ENCODE measurements around the gene UNC5CL.

Gene UNC5CL, protein sequence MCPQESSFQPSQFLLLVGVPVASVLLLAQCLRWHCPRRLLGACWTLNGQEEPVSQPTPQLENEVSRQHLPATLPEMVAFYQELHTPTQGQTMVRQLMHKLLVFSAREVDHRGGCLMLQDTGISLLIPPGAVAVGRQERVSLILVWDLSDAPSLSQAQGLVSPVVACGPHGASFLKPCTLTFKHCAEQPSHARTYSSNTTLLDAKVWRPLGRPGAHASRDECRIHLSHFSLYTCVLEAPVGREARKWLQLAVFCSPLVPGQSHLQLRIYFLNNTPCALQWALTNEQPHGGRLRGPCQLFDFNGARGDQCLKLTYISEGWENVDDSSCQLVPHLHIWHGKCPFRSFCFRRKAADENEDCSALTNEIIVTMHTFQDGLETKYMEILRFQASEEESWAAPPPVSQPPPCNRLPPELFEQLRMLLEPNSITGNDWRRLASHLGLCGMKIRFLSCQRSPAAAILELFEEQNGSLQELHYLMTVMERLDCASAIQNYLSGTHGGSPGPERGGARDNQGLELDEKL

DNA sequence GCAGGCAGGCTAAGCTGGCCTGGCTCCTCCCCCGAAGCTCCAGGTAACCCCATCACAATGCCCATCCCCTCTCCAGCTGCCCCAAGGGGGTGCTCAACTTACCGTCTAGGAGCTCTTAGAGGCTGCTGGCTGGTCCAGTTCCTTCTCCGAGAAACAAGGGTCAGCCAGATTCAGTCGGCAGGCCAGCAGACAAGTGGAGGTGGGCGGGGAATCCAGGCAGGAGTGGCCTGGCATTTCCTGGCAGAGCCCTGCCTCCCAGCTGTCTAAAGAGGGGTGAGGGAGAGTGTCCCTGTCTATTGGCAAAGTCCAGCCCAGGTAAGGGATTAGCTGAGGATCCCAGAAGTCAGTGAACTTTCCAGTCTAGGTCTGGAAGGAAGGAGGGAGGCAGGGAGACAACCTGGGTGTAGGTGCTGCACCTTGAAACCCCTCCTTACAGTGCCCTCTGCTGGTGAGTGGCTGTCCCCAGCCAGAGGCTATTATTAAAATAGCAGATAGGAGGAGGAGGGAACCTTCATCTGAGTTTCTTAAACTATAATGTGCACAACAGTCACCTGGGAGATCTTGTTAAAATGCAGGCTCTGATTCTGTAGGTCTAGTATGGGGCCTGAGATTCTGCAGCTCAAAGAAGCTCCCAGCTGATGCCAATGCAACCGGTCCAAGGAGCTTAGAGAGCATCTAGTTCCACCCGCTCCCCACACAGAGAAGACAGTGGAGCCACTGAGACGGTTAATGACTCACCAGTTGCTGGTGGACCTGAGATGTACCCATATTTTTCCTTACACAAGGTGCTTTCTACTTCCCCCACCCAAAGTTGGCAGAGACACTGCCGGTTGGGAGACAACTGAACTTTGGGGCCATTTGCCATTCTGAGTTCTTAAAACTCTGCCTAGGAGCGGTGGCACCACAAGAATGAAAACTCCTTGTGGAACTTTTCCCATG, at the start of gene UNC5CL:
UNC5CL (minus strand) TSS at position 162 of the 939 bp plus-strand sequence. CDS start 4,147 bp downstream, outside the sequence.
- peak; percentile 36 to 40 for DNase-seq

DNA sequence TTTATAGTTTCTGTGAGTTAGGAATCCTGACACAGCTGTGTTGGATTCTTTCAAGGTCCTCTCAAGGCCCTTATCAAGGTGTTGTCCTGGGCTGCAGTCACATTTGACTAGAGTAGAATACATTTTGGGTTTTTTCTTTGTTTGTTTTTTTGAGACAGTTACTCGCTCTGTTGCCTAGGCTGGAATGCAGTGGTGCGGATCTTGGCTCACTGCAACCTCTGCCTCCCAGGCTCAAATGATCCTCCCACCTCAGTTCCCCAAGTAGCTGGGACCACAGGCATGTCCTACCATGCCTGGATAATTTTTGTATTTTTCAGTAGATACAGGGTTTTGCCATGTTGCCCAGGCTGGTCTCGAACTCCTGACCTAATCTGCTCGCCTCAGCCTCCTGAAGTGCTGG, 49.4 kb upstream of the UNC5CL start:
- no peak for DNase-seq

- DNase-seq: no peak
These were observed 46.2 kb upstream of the UNC5CL start for GRCh38 chr6:41085182-41085581.

DNA sequence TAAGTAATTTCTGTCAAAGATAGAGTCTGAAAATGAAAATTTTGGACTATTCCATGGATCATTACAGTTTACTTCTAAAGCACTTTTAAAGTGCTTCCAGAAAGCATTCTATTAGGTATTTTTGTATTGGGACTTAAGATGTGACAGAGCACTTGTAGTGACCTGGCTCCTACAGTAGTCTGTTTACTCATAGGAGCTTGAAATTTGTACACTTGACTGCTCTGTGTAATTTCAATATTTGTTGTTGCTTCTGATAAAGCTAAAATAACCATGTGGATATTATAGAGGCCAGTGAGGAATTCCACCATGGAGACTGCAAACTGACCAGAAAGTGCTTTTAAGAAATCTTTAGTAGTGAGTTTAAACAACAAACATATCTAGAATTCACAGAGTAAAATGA, 44.1 kb upstream of the UNC5CL start:
- DNase-seq: no peak

GRCh38 chr6:41080621-41081020, 41.6 kb upstream of the UNC5CL start:
- no peak for DNase-seq

DNA sequence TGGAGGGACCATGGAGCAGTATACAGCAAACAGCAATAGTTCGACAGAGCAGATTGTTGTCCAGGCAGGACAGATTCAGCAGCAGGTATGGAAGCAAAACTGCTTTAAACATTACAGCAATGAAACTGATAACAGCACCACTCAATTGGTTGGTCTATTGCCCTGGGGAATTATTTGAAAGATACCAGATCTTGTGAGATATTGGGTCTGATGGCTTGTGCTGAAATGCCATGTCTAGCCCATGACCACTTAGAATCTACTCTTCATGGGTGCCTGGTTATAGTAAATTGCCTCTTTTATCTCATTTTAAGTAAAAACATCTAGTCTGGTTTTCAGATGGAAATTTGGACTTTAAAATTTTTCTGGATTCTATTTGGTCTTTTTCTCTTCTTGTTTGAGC, 40.1 kb upstream of the UNC5CL start:
- no peak for DNase-seq

- no peak for DNase-seq
These were observed 39.1 kb upstream of the UNC5CL start for GRCh38 chr6:41078101-41078500.

DNA sequence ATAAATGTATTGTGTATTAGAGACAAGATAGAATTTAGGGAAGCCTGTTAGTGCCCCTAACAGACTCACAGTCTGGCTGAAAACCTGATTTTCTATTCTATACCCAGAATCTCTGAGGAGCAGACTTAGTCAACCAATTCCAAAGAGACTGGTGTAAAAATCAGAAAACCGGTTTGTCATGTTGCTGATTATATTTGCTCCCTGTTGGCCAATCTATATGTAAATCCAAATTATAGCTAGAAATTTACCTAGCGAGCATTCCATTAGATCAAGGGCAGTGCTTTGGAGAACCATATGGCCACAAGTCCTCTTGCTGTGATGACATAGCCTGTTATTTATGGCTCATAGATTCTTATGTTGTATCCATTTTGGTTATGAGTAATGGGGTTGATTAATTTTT, 38.5 kb upstream of the UNC5CL start:
- DNase-seq: no peak

- no peak for DNase-seq
These were observed 36.9 kb upstream of the UNC5CL start for GRCh38 chr6:41075651-41076626.

GRCh38 chr6:41074692-41075436, 35.8 kb upstream of the UNC5CL start:
- no peak for DNase-seq

GRCh38 chr6:41073968-41074691, 35.1 kb upstream of the UNC5CL start:
- DNase-seq: peak; percentile 8 to 11

GRCh38 chr6:41073203-41073967, 34.4 kb upstream of the UNC5CL start:
- peak; percentile 79 to 85 for DNase-seq

DNA sequence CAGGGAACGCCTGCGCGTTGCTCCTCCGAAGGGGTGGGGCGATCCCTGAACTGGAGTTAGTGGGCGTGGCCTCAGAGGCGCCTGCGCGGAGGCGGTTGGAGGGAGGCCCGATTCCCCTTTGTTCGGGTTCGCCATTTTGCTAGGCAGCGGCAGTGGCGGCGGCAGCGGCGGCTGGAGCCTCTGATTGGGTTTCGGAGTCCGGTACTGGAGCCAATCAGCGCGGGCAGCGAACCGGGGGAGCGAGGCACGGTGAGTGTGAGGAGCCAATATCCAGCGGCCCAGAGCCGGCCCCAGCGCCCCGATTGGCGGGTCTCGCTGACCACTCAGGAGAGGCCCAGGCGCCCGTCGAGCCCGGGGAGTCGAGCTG, 33.8 kb upstream of the UNC5CL start, which contains the start of gene NFYA:
NFYA (plus strand) TSS at position 139 of the 367 bp plus-strand sequence. CDS start 6,116 bp downstream, outside the sequence.
- DNase-seq: peak in 1 of 2 experiments; percentile 100

DNA sequence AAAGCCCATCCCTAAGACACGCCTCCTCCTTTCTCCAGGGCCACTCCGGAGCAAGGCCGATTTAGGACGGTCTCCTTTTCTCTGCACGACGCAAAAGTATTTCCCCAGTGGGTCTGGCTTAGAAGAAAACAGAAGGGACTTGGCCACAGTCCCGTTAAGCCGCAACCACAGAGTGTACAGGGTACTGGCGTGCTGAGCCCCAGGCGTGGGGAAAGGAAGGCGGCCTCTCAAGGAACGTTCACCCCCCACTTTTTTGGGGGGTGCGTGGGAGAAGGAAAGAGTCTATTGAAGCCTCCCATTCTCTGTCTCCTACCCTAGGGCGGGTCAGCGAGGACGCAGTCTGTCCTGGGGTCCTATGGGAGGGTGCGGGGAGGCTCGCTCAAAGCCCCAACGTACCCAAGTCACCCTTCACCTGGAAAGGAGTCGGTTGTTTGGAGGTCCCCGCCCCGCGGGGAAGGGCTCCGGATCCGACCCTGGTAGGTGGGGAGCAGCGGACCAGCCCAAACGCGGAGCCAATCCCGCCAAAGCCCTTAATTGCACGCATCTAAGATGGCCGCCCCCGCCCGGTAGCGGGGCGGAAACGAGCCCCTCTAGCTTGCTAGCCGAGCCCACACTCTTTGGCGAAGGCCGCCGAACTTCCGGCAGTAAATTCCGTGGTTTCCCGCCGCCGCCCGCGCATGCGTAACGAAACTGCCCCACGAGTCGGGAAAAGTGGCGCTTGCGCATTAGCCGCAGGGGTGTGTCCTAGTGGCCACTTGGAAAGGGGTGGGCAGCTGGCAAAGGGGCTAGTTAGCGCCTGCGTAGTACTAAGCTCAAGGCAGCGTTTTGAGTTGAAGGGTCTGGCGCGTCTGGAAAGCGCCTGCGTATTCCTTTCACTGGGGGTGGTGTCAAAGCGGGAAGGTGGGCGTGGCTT, 33.2 kb upstream of the UNC5CL start, which contains the start of gene OARD1:
OARD1 (minus strand) TSS at position 434 of the 913 bp plus-strand sequence. CDS start 722 bp downstream, outside the sequence.
- DNase-seq: peak; percentile 99 to 100

- no peak for DNase-seq
These were observed 32.5 kb upstream of the UNC5CL start for GRCh38 chr6:41071501-41071922.

- peak; percentile 45 to 65 for DNase-seq
These were observed 27.9 kb upstream of the UNC5CL start for GRCh38 chr6:41066867-41067304.

DNA sequence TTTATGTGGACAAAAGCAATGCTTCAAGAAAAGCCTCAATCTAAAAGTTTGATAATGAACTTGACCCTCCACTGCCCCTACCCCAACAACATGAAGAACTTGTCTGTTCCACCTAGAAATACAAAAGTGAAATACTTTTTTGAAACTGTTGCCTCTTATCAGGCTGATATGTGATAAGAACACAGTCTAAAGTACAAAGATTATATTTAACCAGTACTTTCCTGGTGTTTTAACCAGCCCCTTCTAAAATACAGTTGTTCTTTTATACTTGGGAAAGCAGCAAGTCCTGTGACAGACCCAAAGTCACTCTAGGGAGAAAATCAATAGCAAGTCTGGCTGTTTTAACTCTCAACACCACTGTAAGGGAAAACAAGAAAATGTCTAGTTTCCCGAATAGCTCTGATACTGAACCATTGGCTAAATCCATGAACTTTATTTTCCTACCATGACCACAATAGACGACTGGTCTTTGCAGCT, 26.6 kb upstream of the UNC5CL start:
- DNase-seq: no peak

- DNase-seq: no peak
These were observed 25.8 kb upstream of the UNC5CL start for GRCh38 chr6:41064841-41065240.
